GM19324 (cell line): Measurements from ENCODE around the gene KHDC4.

Experiments used
- ATAC-seq: cut with Tn5 transposase; IDR thresholded peaks from one replicate; pipeline ENCODE4 v1.9.1; 2021; ENCODE audit warnings: mild to moderate bottlenecking, moderate library complexity; ENCODE audit not compliant: unreplicated experiment, low FRiP score

KHDC4 gene

GRCh38 chr1:155880251-155880650 is 54.0 kb downstream of the KHDC4 start:
- ATAC-seq, result no peak

- no peak for ATAC-seq
Observed at GRCh38 chr1:155877945-155878344, 56.3 kb downstream of the KHDC4 start.

GRCh38 chr1:155873860-155874259 is 60.4 kb downstream of the KHDC4 start:
- ATAC-seq, result no peak

GRCh38 chr1:155872527-155872926 is 61.7 kb downstream of the KHDC4 start:
- no peak for ATAC-seq

GRCh38 chr1:155871390-155871789 is 62.8 kb downstream of the KHDC4 start:
- ATAC-seq, result no peak

GRCh38 chr1:155867766-155868165 is 66.4 kb downstream of the KHDC4 start:
- ATAC-seq, result no peak

GRCh38 chr1:155864393-155864792 is 69.8 kb downstream of the KHDC4 start:
- ATAC-seq, result no peak
